Measurements from ENCODE around the gene MRC2.

Gene MRC2

GRCh38 chr17:62725791-62726249, 98.3 kb downstream of the MRC2 start:
- TF ChIP-seq REST (IDR thresholded peaks at IDR 0.05; ENCODE audit: insufficient read depth in 1 of 2, low read depth in 2 of 2, low read length in 2 of 2): no peak
- TF ChIP-seq POLR2AphosphoS5 (IDR thresholded peaks at IDR 0.05; ENCODE audit: low read depth, low read length): no peak
- TF ChIP-seq FOXP2 (optimal IDR thresholded peaks at IDR 0.05; ENCODE audit: borderline replicate concordance, extremely low read depth, extremely low read length, insufficient read depth): no peak
- no peak for TF ChIP-seq TAF1 (IDR thresholded peaks at IDR 0.05; ENCODE audit: borderline replicate concordance, insufficient read depth, low read length)
- TF ChIP-seq SIN3A (IDR thresholded peaks at IDR 0.05; ENCODE audit: borderline replicate concordance, insufficient read depth, low read length): no peak

GRCh38 chr17:62727916-62728672, 100.6 kb downstream of the MRC2 start:
- TF ChIP-seq POLR2AphosphoS5 (IDR thresholded peaks at IDR 0.05; ENCODE audit: low read depth, low read length): no peak
- no peak for TF ChIP-seq TAF1 (IDR thresholded peaks at IDR 0.05; ENCODE audit: borderline replicate concordance, insufficient read depth, low read length)
- no peak for TF ChIP-seq REST (IDR thresholded peaks at IDR 0.05; ENCODE audit: insufficient read depth in 1 of 2, low read depth in 2 of 2, low read length in 2 of 2)
- no peak for TF ChIP-seq SIN3A (IDR thresholded peaks at IDR 0.05; ENCODE audit: borderline replicate concordance, insufficient read depth, low read length)
- no peak for TF ChIP-seq FOXP2 (optimal IDR thresholded peaks at IDR 0.05; ENCODE audit: borderline replicate concordance, extremely low read depth, extremely low read length, insufficient read depth)

- TF ChIP-seq TAF1 (IDR thresholded peaks at IDR 0.05; ENCODE audit: borderline replicate concordance, insufficient read depth, low read length) (no peak), REST (IDR thresholded peaks at IDR 0.05; ENCODE audit: insufficient read depth in 1 of 2, low read depth in 2 of 2, low read length in 2 of 2) (no peak), POLR2AphosphoS5 (IDR thresholded peaks at IDR 0.05; ENCODE audit: low read depth, low read length) (no peak), FOXP2 (optimal IDR thresholded peaks at IDR 0.05; ENCODE audit: borderline replicate concordance, extremely low read depth, extremely low read length, insufficient read depth) (no peak), SIN3A (IDR thresholded peaks at IDR 0.05; ENCODE audit: borderline replicate concordance, insufficient read depth, low read length) (no peak)
Observed at GRCh38 chr17:62732125-62732524, 104.7 kb downstream of the MRC2 start.

- no peak for TF ChIP-seq REST (IDR thresholded peaks at IDR 0.05; ENCODE audit: insufficient read depth in 1 of 2, low read depth in 2 of 2, low read length in 2 of 2)
- TF ChIP-seq FOXP2 (optimal IDR thresholded peaks at IDR 0.05; ENCODE audit: borderline replicate concordance, extremely low read depth, extremely low read length, insufficient read depth): no peak
- TF ChIP-seq POLR2AphosphoS5 (IDR thresholded peaks at IDR 0.05; ENCODE audit: low read depth, low read length): no peak
- no peak for TF ChIP-seq TAF1 (IDR thresholded peaks at IDR 0.05; ENCODE audit: borderline replicate concordance, insufficient read depth, low read length)
- no peak for TF ChIP-seq SIN3A (IDR thresholded peaks at IDR 0.05; ENCODE audit: borderline replicate concordance, insufficient read depth, low read length)
Observed at GRCh38 chr17:62735044-62735651, 107.7 kb downstream of the MRC2 start.

Measured in PFSK-1 (cell line).